ENCODE results near the gene CARMIL1.

CARMIL1 gene

GRCh38 chr6:25641377-25641776 lies 362.2 kb downstream of the CARMIL1 start:
- TF ChIP-seq, protein P1, sequence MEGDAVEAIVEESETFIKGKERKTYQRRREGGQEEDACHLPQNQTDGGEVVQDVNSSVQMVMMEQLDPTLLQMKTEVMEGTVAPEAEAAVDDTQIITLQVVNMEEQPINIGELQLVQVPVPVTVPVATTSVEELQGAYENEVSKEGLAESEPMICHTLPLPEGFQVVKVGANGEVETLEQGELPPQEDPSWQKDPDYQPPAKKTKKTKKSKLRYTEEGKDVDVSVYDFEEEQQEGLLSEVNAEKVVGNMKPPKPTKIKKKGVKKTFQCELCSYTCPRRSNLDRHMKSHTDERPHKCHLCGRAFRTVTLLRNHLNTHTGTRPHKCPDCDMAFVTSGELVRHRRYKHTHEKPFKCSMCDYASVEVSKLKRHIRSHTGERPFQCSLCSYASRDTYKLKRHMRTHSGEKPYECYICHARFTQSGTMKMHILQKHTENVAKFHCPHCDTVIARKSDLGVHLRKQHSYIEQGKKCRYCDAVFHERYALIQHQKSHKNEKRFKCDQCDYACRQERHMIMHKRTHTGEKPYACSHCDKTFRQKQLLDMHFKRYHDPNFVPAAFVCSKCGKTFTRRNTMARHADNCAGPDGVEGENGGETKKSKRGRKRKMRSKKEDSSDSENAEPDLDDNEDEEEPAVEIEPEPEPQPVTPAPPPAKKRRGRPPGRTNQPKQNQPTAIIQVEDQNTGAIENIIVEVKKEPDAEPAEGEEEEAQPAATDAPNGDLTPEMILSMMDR (IDR thresholded peaks at IDR 0.05): no peak
- H3K4me1 ChIP-seq (ENCODE audit: control insufficient read depth in 1 of 2, insufficient read depth in 1 of 2, low read depth in 1 of 2, low read length in 1 of 2): no peaks in the 10 kb centered on the region
- H3K36me3 ChIP-seq: no peaks in the 10 kb centered on the region
- no peaks in the 10 kb centered on the region for H3K9me3 ChIP-seq
- H3K27ac ChIP-seq: no peak overlapping the region
- peaks cover 46% of the 10 kb centered on the region for H3K27me3 ChIP-seq
- H3K4me3 ChIP-seq (ENCODE audit: low read depth in 1 of 2, low read length in 1 of 2): no peak overlapping the region

GRCh38 chr6:25641940-25642666 lies 362.9 kb downstream of the CARMIL1 start:
- Histone ChIP-seq H3K36me3 (no peaks in the 10 kb centered on the region), H3K27ac (no peak overlapping the region), H3K4me3 (ENCODE audit: low read depth in 1 of 2, low read length in 1 of 2) (no peak overlapping the region), H3K9me3 (no peaks in the 10 kb centered on the region), H3K27me3 (peaks cover 52% of the 10 kb centered on the region), H3K4me1 (ENCODE audit: control insufficient read depth in 1 of 2, insufficient read depth in 1 of 2, low read depth in 1 of 2, low read length in 1 of 2) (no peaks in the 10 kb centered on the region)
- TF ChIP-seq, protein P1 (IDR thresholded peaks at IDR 0.05): no peak

DNA sequence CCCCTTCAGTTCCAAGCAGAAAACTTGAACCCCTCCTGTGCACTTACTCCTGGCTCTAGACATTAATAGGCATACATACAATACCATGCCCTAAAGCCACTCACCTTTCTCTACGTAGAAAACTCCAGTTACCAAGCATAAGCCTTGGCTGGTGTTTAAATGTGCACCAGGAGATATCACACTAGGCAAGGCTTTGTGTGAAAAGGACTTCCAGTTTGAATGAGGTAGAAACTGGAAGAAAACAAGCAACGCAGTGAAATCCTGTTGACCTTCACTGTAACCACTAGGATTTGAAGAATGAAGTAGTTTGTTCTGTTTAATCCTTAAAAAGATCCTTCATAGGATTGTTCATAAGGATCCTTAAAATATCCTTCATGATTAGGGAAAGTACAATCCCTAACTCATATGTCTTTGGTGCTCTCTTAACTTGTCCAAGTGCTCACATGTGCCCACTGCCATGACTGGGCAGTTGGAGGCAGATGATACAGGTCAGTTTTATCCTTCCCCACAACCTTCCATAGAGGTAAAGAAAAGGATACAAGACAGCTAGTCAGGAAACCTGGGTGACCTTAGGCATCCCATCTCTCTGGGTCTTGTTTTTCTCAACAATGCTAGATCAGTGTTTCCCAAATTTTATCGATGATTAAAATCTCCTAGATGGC lies 363.6 kb downstream of the CARMIL1 start:
- H3K4me3 ChIP-seq (ENCODE audit: low read depth in 1 of 2, low read length in 1 of 2): no peak overlapping the region
- H3K9me3 ChIP-seq: no peaks in the 10 kb centered on the region
- no peaks in the 10 kb centered on the region for H3K4me1 ChIP-seq (ENCODE audit: control insufficient read depth in 1 of 2, insufficient read depth in 1 of 2, low read depth in 1 of 2, low read length in 1 of 2)
- no peak overlapping the region for H3K27ac ChIP-seq
- peaks cover 59% of the 10 kb centered on the region for H3K27me3 ChIP-seq
- TF ChIP-seq, protein P1 (IDR thresholded peaks at IDR 0.05): no peak
- no peaks in the 10 kb centered on the region for H3K36me3 ChIP-seq

GRCh38 chr6:25645916-25646315 lies 366.7 kb downstream of the CARMIL1 start:
- Histone ChIP-seq H3K4me1 (ENCODE audit: control insufficient read depth in 1 of 2, insufficient read depth in 1 of 2, low read depth in 1 of 2, low read length in 1 of 2) (no peaks in the 10 kb centered on the region), H3K27me3 (peaks cover 89% of the 10 kb centered on the region), H3K36me3 (no peaks in the 10 kb centered on the region), H3K9me3 (no peaks in the 10 kb centered on the region), H3K4me3 (ENCODE audit: low read depth in 1 of 2, low read length in 1 of 2) (no peak overlapping the region), H3K27ac (no peak overlapping the region)
- TF ChIP-seq, protein P1 (IDR thresholded peaks at IDR 0.05): no peak

DNA sequence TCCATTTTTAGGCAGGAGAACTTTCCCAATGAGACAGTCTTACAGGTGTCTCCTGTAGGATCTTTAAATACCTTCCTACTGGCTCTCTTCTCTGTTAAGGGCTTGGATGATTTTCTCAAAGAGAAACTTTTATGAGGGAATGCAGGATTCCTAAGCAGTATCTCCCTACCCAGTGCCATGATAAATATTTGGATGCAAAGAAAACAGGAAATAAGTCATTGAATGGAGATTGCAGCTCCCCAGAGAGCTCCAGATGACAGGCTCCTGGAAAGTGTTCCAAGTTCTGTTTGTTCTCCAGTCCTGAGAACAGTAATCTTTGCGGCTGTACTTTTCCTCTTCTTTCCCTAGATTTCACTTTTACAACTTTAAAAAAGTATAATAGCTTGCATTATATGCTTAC lies 370.4 kb downstream of the CARMIL1 start:
- no peaks in the 10 kb centered on the region for H3K9me3 ChIP-seq
- H3K27me3 ChIP-seq: peaks cover 96% of the 10 kb centered on the region
- H3K4me1 ChIP-seq (ENCODE audit: control insufficient read depth in 1 of 2, insufficient read depth in 1 of 2, low read depth in 1 of 2, low read length in 1 of 2): no peaks in the 10 kb centered on the region
- TF ChIP-seq, protein P1 (IDR thresholded peaks at IDR 0.05): no peak
- no peak overlapping the region for H3K4me3 ChIP-seq (ENCODE audit: low read depth in 1 of 2, low read length in 1 of 2)
- no peaks in the 10 kb centered on the region for H3K36me3 ChIP-seq
- no peak overlapping the region for H3K27ac ChIP-seq

All from neutrophil (primary cell).